Duodenal mucosa (tissue), 2 donors: ENCODE data around the gene IGIP.

Experiments used
- H3K27ac ChIP-seq: one replicate; pipeline ENCODE4 v1.7.0; 2013; ENCODE audit warnings: low read depth, low read length
- H3K27me3 ChIP-seq, 2 donors: one replicate each; pipeline ENCODE4 v1.7.0; 2013; ENCODE audit warnings: low read length in 2 of 2, control low read depth in 1 of 2; ENCODE audit not compliant: insufficient read depth in 2 of 2, control insufficient read depth in 1 of 2
- H3K36me3 ChIP-seq, 2 donors: one replicate each; pipeline ENCODE4 v1.7.0; 2013; ENCODE audit warnings: low read length in 2 of 2, control low read depth in 1 of 2; ENCODE audit not compliant: insufficient read depth in 2 of 2, control insufficient read depth in 1 of 2
- H3K4me1 ChIP-seq, 2 donors: one replicate each; pipeline ENCODE4 v1.7.0; 2013; ENCODE audit warnings: low read length in 2 of 2, control low read depth in 1 of 2; ENCODE audit not compliant: insufficient read depth in 2 of 2, control insufficient read depth in 1 of 2
- H3K4me3 ChIP-seq, 2 donors: one replicate each; pipeline ENCODE4 v1.7.0; 2013; ENCODE audit warnings: low read length in 2 of 2, low read depth in 1 of 2
- H3K9ac ChIP-seq, 2 donors: one replicate each; pipeline ENCODE4 v1.7.0; 2013; ENCODE audit warnings: low read length in 2 of 2, low read depth in 1 of 2
- H3K9me3 ChIP-seq, 2 donors: one replicate each; pipeline ENCODE4 v1.7.0; 2013; ENCODE audit warnings: low read length in 2 of 2, control low read depth in 1 of 2; ENCODE audit not compliant: control insufficient read depth in 1 of 2

The IGIP gene

DNA sequence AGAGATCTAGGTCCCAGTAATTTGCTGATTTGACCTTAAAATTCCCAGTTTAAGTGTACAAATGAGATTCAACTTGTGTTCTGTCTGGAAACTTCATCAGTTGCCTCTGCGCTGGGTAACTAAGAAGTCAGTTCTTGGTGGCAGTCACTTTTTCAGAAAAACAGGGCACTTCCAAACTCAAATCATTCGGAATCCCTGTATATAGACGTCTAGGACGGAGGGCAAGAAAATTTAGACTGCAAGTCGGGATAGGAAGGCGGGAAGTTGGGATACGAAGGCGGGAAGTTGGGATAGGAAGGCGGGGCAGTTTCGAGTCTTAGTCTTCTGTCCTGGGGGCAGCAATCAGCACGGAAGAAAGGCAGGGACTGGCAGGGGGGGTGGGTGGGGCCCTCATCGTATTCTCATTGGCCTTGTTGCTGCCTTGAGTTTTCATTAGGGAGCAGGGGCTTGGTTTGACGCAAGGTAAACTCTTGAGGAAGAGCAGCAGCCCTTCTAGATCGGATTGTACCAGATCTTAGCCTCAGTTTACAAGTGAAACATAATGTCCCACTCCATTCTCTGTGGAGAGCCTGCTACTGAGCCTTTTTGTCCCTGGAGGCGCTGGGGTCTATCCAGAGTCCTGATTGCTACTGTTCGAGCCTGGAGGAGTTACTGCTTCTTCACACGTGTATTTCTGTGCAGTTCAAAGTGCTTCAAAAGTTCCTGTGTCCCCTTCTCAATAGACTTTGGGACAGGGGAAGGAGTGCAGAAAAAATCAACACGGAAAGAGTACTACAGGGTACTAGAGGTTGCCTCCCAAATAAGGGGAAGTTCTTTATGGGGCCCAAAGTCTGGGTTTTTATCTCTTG is 14.5 kb upstream of the IGIP start:
- no peaks in the 10 kb centered on the region for H3K36me3 ChIP-seq
- no peak overlapping the region for H3K9ac ChIP-seq
- H3K4me3 ChIP-seq: no peak overlapping the region
- peaks cover 0 to 10% of the 10 kb centered on the region in 2 donors for H3K27me3 ChIP-seq
- no peaks in the 10 kb centered on the region for H3K9me3 ChIP-seq
- H3K27ac ChIP-seq: no peak overlapping the region
- H3K4me1 ChIP-seq: peaks cover 36 to 51% of the 10 kb centered on the region in 2 donors

DNA sequence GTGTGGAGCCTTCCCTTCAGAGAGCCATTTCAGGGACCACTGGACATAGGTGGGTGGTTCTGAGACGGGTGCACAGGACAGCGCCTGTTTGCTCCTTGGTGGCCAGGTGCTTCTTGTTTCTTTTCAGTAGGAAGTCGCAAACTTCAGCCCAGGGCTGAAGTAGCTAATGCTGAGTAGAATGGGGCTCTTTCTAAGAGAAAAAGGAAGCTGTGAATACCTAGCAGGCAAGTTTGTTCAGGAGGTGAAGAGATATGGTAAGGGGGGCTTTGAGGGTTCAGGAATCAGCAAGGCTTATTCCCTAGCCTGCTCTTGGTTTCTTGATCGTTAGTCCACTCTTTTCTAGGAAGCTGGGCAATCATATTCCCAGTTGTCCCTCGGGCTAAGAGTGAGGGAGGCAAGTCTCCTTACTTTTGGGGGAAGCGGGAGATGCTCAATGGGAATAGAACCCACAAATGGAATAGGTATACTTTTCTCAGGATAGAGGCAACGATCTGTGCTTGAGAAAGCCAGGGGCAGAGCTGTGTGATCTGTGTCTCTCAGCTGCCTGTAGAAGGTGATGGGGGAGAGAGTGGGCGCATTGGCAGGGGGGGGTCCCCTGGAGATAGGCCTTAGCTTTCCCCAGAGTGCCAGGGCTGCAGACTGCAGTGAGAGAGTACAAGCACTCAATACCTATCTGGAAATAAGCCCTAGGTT is 13.7 kb upstream of the IGIP start:
- no peak overlapping the region for H3K27ac ChIP-seq
- peaks cover 0 to 10% of the 10 kb centered on the region in 2 donors for H3K27me3 ChIP-seq
- no peak overlapping the region for H3K4me3 ChIP-seq
- H3K36me3 ChIP-seq: no peaks in the 10 kb centered on the region
- no peaks in the 10 kb centered on the region for H3K9me3 ChIP-seq
- H3K9ac ChIP-seq: no peak overlapping the region
- H3K4me1 ChIP-seq: peaks cover 34 to 51% of the 10 kb centered on the region in 2 donors

DNA sequence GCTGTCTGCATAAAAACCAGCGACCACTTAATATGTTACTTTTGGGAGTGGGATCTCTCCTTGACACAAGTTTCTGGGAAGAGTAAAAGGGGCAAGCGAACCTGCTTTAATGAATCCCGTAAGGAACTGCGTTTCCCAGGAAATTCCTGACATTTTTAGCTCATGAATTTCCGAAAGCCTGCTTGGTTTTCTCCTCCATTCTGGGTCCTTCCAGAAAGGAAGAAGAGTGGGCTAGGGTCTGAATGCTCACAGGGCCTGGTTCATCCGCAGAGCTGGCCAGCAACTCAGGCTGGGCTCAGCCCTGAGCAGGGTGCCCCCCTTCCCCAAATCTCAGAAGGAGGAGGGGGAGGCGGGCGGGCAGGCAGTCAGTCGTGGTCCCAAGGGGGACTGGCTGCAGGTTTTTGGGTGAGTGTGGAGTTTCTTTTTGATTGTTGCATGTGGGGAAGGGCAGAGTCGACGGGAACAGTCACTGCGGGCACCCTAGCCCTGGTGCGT is 13.0 kb upstream of the IGIP start:
- peak overlapping the region; percentile 81 to 91 for H3K4me3 ChIP-seq
- H3K4me1 ChIP-seq: peaks cover 39 to 51% of the 10 kb centered on the region in 2 donors
- H3K9ac ChIP-seq: peak overlapping the region in 1 of 2 donors; percentile 88
- no peaks in the 10 kb centered on the region for H3K9me3 ChIP-seq
- peaks cover 0 to 10% of the 10 kb centered on the region in 2 donors for H3K27me3 ChIP-seq
- H3K27ac ChIP-seq: no peak overlapping the region
- no peaks in the 10 kb centered on the region for H3K36me3 ChIP-seq

DNA sequence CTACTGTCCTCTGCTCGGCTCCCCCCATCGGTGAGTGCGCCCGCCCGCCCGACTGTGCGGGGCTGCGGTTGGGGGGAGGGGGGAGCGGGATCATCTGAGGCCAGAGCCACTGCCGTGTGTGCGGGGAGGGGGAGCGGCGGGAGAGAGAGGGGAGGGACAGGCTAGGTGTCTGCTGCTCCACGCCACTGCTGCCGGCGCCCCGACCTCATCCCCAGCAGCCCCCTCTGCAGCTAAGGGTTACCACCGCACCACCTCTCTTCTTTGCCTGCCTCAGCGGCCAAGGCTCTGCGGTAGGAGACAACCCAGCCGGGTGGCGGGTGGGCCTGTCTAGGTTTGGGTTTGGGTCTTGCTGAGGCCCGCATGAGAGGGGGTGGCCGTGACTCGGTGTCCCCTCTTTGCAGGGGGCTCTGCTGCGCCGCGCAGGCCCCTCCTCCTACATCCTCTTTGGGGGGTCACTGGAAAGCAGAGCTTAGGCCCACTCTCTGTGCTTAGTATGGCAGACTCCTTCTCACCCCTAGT is 12.5 kb upstream of the IGIP start:
- no peaks in the 10 kb centered on the region for H3K9me3 ChIP-seq
- H3K36me3 ChIP-seq: no peaks in the 10 kb centered on the region
- peak overlapping the region; percentile 81 to 91 for H3K4me3 ChIP-seq
- peaks cover 0 to 10% of the 10 kb centered on the region in 2 donors for H3K27me3 ChIP-seq
- peaks cover 44 to 50% of the 10 kb centered on the region in 2 donors for H3K4me1 ChIP-seq
- peak overlapping the region; percentile 88 to 92 for H3K9ac ChIP-seq
- peak overlapping the region; percentile 95 for H3K27ac ChIP-seq

DNA sequence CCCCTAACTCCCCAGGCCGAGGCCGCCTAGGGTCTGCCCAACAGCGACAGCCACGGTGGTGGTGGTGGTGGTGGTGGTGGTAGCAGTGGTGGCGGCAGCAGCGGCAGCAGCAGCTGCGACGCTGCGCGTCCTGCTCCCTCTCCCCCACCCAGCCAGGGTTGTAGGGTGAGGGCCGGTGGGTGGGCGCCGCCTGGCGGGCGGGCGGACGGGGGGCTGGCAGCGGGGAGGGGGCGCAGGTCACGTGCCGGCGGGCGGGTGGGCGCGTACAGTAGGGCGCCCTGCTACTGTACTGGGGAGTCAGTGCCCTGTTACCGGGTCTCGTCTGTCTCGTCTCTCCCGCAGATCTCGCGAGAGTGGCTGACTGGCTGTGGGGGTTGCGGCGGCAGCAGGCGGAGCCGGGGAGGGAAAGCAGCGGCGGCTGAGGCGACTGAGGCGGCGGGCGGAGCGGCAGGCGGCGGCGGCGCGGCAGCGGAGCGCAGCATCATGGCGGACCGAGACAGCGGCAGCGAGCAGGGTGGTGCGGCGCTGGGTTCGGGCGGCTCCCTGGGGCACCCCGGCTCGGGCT is 12.0 kb upstream of the IGIP start, which contains the start of gene PURA:
TSS of gene PURA (plus strand) at position 411 of the 565 bp plus-strand sequence. CDS start at position 484, 73 bp downstream.
- Histone ChIP-seq H3K27ac (peak within 1 kb of the TSS; percentile 95), H3K9me3 (no peaks in the 10 kb centered on the region), H3K27me3 (peaks cover 0 to 10% of the 10 kb centered on the region in 2 donors), H3K36me3 (no peaks in the 10 kb centered on the region), H3K4me3 (peak within 1 kb of the TSS; percentile 82 to 91), H3K9ac (peak within 1 kb of the TSS; percentile 88 to 92), H3K4me1 (peaks cover 45 to 49% of the 10 kb centered on the region in 2 donors)

DNA sequence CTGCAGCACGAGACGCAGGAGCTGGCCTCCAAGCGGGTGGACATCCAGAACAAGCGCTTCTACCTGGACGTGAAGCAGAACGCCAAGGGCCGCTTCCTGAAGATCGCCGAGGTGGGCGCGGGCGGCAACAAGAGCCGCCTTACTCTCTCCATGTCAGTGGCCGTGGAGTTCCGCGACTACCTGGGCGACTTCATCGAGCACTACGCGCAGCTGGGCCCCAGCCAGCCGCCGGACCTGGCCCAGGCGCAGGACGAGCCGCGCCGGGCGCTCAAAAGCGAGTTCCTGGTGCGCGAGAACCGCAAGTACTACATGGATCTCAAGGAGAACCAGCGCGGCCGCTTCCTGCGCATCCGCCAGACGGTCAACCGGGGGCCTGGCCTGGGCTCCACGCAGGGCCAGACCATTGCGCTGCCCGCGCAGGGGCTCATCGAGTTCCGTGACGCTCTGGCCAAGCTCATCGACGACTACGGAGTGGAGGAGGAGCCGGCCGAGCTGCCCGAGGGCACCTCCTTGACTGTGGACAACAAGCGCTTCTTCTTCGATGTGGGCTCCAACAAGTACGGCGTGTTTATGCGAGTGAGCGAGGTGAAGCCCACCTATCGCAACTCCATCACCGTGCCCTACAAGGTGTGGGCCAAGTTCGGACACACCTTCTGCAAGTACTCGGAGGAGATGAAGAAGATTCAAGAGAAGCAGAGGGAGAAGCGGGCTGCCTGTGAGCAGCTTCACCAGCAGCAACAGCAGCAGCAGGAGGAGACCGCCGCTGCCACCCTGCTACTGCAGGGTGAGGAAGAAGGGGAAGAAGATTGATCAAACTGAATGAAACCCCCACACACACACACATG is 11.2 kb upstream of the IGIP start:
- Histone ChIP-seq H3K27ac (peak overlapping the region; percentile 95), H3K27me3 (peaks cover 0 to 5% of the 10 kb centered on the region in 2 donors), H3K9me3 (no peaks in the 10 kb centered on the region), H3K36me3 (no peaks in the 10 kb centered on the region), H3K4me1 (peaks cover 39 to 46% of the 10 kb centered on the region in 2 donors), H3K9ac (peak overlapping the region; percentile 84 to 87), H3K4me3 (peak overlapping the region; percentile 82 to 91)

DNA sequence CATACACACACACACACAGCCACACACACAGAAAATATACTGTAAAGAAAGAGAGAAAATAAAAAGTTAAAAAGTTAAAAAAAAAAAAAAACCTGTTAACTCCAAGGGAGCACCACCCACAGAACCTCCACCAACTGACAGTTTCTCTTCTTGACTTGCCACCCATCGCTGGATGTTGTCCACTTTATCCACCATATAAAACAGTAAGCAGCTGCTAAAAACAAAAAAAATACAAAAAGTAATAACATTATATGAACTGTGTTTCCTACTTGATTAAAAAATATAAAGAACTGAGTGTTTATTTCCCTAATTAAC is 10.6 kb upstream of the IGIP start:
- H3K36me3 ChIP-seq: no peaks in the 10 kb centered on the region
- H3K27me3 ChIP-seq: no peaks in the 10 kb centered on the region
- peak overlapping the region; percentile 82 to 91 for H3K4me3 ChIP-seq
- peaks cover 39 to 41% of the 10 kb centered on the region in 2 donors for H3K4me1 ChIP-seq
- no peaks in the 10 kb centered on the region for H3K9me3 ChIP-seq
- peak overlapping the region; percentile 84 to 87 for H3K9ac ChIP-seq
- peak overlapping the region; percentile 95 for H3K27ac ChIP-seq

DNA sequence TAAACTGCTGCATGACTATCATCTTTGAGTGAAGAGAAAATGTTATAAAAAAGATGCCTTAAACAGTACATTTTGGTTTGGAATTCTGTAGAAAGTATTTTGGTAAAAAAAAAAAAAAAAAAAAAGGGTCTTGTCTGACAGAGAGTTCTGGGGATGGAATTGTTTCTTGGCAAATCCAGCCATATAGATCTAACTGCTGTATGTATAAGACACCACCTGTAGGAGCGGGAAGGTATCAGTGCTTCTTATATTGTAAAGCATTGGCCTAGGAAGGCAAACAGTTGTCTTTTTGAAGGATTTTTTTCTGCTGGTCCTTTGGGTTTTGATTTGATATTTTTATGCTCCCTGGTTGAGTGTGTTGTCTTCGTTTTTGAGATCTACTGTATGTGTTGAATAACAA is 9.0 kb upstream of the IGIP start:
- peak overlapping the region in 1 of 2 donors; percentile 31 for H3K9ac ChIP-seq
- H3K4me1 ChIP-seq: peaks cover 37 to 39% of the 10 kb centered on the region in 2 donors
- no peaks in the 10 kb centered on the region for H3K9me3 ChIP-seq
- H3K27ac ChIP-seq: no peak overlapping the region
- no peaks in the 10 kb centered on the region for H3K27me3 ChIP-seq
- H3K36me3 ChIP-seq: no peaks in the 10 kb centered on the region
- no peak overlapping the region for H3K4me3 ChIP-seq

DNA sequence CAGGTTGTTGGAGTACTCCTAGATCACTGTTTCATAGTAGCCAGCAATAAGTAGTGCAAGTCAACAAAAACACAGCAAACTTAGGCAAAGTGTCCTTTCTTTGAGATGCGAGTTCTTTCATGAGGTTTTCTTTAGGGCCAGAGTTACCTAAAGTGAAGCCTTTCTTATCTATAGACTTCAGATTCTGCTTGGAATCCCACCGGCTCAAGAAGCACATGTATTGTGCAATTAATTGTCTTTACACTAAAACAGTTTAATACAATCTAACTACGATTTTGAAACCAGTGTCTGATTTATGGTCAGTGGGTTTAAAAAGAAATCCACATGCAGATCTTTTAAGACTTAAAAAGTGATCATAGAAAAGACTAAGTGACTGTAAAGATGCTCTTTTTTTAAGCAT is 8.2 kb upstream of the IGIP start:
- peaks cover 31 to 32% of the 10 kb centered on the region in 2 donors for H3K4me1 ChIP-seq
- H3K9me3 ChIP-seq: no peaks in the 10 kb centered on the region
- no peak overlapping the region for H3K4me3 ChIP-seq
- no peak overlapping the region for H3K27ac ChIP-seq
- no peaks in the 10 kb centered on the region for H3K27me3 ChIP-seq
- peak overlapping the region in 1 of 2 donors; percentile 31 for H3K9ac ChIP-seq
- H3K36me3 ChIP-seq: no peaks in the 10 kb centered on the region
